Mesothelial cell of epicardium (in vitro differentiated cells): ENCODE results near the gene GGCT. TPM values are rescaled to one million over a fixed set of nuclear protein-coding genes. Genes with fewer than 3 reads are reported as not detected.
"Not testable (repeated sequence)": the region's sequence is repeated elsewhere in the genome, so short reads cannot be mapped to it uniquely, and the experiment has no call there.

Source experiments
- DNase-seq, 2 experiments: peaks; one replicate each; pipeline ENCODE4 v3.0.0; 2021; ENCODE audit warnings: low spot score in 2 of 2; ENCODE audit not compliant: unreplicated experiment in 2 of 2
- H3K27ac Mint-ChIP-seq: 2 replicates; pipeline ENCODE4 v1.8.0; 2021; ENCODE audit warnings: mixed read lengths
- H3K27me3 Mint-ChIP-seq: 2 replicates; pipeline ENCODE4 v1.8.0; 2021; ENCODE audit warnings: low read depth, mixed read lengths
- H3K36me3 Mint-ChIP-seq: 2 replicates; pipeline ENCODE4 v1.8.0; 2021; ENCODE audit warnings: mixed read lengths
- H3K4me1 Mint-ChIP-seq: 2 replicates; pipeline ENCODE4 v1.8.0; 2021; ENCODE audit warnings: mixed read lengths
- H3K4me3 Mint-ChIP-seq: 2 replicates; pipeline ENCODE4 v1.8.0; 2021; ENCODE audit warnings: mild to moderate bottlenecking, moderate library complexity, mixed read lengths
- H3K9me3 Mint-ChIP-seq: 2 replicates; pipeline ENCODE4 v1.8.0; 2021; ENCODE audit warnings: mixed read lengths
- total RNA-seq: library from RNA; stranded (reverse); gene quantifications from 3 replicates; pipeline ENCODE4 v1.2.1, GENCODE V29; 2021
- TF ChIP-seq, protein P1 (sequence below): fragments of 200-600 bp; sonication (generic); IDR thresholded peaks from one replicate; pipeline ENCODE4 v1.5.0; 2021; ENCODE audit warnings: antibody characterized with exemption; ENCODE audit not compliant: unreplicated experiment

GGCT gene
- total RNA-seq, 1 donor from 2014 or later = 36.6 TPM

DNA sequence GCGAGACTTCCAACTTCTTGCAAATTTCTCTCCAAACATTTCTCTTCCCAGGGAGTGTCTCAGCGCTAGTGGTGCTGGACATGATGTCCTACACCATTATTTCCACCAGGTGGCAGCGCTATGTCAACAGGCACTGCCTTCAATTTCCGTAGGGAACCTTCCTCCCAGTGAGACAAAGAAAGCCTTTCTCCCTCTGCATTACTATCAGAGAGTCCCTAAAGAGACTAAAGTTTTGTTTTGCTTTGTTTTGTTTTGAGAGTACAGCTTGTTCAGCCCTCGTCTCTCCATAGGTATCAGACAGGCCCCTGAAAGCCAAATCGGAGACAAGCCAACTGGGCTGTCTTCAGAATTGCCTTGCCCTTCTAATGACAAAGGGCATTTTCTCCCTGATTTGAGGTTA, 44.2 kb upstream of the GGCT start:
- Mint-ChIP-seq H3K4me1 (peaks cover 58% of the 10 kb centered on the region), H3K36me3 (peaks cover 10% of the 10 kb centered on the region), H3K27ac (peak overlapping the region; percentile 80), H3K27me3 (no peaks in the 10 kb centered on the region), H3K4me3 (no peak overlapping the region), H3K9me3 (peaks cover 3% of the 10 kb centered on the region)
- TF ChIP-seq, protein P1, sequence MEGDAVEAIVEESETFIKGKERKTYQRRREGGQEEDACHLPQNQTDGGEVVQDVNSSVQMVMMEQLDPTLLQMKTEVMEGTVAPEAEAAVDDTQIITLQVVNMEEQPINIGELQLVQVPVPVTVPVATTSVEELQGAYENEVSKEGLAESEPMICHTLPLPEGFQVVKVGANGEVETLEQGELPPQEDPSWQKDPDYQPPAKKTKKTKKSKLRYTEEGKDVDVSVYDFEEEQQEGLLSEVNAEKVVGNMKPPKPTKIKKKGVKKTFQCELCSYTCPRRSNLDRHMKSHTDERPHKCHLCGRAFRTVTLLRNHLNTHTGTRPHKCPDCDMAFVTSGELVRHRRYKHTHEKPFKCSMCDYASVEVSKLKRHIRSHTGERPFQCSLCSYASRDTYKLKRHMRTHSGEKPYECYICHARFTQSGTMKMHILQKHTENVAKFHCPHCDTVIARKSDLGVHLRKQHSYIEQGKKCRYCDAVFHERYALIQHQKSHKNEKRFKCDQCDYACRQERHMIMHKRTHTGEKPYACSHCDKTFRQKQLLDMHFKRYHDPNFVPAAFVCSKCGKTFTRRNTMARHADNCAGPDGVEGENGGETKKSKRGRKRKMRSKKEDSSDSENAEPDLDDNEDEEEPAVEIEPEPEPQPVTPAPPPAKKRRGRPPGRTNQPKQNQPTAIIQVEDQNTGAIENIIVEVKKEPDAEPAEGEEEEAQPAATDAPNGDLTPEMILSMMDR = peak; percentile 91
- DNase-seq = peak in 1 of 2 experiments; percentile 75

DNA sequence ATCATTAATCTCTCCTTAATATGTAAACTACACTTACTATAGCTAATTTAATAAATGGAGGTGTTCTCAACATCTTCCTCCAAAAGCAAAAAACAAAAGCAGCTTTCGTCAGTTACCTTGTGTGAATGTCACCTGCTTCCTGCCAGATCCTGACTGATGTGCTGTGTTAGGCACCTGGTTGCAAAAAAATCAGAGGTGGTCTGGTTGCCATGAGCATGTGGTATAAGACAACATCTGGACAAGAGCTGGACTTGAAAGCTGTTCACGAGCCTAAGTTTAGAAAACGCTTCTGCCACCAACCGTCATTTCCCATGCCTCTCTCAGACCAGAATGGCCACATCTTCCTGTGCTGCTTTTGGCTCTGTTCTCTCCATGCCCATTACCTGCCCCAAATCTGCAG, 42.0 kb upstream of the GGCT start:
- H3K27me3 Mint-ChIP-seq = no peaks in the 10 kb centered on the region
- H3K4me1 Mint-ChIP-seq = peaks cover 60% of the 10 kb centered on the region
- peaks cover 15% of the 10 kb centered on the region for H3K36me3 Mint-ChIP-seq
- peak overlapping the region; percentile 56 for H3K27ac Mint-ChIP-seq
- H3K4me3 Mint-ChIP-seq = no peak overlapping the region
- TF ChIP-seq, protein P1 = no peak
- no peak for DNase-seq
- no peaks in the 10 kb centered on the region for H3K9me3 Mint-ChIP-seq

DNA sequence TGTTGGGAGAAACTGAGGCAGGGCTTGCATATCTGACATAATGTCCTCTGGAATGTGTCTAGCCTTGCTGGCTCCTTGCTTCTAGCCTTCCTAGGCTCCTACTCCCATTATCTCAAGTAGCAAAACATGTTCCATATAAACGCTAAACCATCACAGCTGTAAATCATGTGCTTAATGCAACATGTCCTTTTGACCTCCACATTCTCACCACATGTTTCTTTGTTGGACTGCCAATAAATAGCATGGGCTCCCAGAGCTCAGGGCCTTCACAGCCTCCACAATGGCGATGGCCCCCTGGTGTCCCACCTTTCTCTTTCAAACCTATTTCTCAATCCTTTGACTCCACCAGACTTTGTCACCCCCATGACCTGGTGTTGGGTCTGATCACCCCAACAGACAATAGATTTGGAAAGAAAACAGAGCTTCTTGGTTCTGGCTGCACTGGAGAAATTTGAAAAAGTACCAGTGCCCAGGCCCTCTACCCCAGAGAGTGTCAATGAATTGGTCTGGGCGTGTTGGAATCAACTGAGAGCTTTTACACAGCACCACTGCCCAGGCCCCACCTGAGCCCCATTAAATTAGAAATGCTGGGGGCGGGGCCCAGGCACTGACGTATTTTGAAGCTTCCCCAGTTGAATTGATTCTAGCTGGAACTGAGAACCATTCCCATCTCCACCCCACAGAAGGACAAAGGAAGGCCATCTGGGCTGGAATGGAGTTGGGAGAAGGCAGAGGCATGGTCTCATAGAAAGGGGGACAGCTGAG, 41.3 kb upstream of the GGCT start:
- Mint-ChIP-seq H3K4me1 (peaks cover 56% of the 10 kb centered on the region), H3K36me3 (peaks cover 15% of the 10 kb centered on the region), H3K27ac (peak overlapping the region; percentile 55), H3K9me3 (no peaks in the 10 kb centered on the region), H3K4me3 (no peak overlapping the region), H3K27me3 (no peaks in the 10 kb centered on the region)
- no peak for DNase-seq
- TF ChIP-seq, protein P1 = no peak

DNA sequence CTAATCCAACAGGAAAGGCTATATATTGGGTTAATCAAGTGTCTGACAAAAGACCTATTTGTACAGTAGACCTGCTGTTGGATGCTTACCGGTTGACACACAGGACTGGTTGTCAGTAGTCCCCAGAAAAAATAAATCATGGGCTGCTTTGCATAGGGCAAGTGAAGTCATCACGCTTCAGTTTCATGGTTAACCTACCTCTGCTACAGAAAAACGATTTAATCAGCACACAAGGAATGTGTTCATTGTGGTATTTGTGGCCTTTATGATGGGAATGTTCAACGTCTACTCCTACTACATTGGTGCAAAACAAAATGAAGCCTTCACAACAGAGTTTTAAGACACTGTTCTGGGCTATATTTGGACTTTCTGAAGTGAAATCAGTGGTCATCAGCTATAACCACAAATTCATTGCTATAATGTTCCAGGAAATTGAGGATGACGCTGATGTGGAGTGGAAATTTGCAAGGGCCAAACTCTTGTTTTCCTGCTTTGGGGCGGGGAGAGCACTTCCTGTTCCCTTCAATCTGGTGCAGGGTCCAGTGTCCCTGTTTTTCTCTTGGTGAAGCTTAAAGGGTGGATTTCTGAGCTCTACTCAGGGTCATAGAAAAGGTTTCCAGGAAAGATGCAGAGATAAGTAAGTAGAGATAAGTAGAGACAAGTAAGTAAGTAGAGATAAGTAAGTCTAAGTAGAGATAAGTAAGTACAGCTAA, 39.3 kb upstream of the GGCT start:
- no peak for DNase-seq

DNA sequence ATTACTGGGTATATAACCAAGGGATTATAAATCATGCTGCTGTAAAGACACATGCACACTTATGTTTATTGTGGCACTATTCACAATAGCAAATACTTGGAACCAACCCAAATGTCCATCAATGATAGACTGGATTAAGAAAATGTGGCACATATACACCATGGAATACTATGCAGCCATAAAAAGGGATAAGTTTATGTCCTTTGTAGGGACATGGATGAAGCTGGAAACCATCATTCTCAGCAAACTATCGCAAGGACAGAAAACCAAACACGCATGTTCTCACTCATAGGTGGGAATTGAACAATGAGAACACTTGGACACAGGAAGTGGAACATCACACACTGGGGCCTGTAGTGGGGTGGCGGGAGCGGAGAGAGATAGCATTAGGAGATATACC, 38.5 kb upstream of the GGCT start:
- Mint-ChIP-seq H3K9me3 (peaks cover 18% of the 10 kb centered on the region), H3K4me1 (peaks cover 33% of the 10 kb centered on the region), H3K36me3 (peaks cover 38% of the 10 kb centered on the region)
- not testable (repeated sequence) for H3K27me3 Mint-ChIP-seq, H3K27ac Mint-ChIP-seq, H3K4me3 Mint-ChIP-seq, DNase-seq

More for the DNA sequence above, 39.3 kb upstream of the GGCT start:
- Mint-ChIP-seq H3K36me3 (peaks cover 30% of the 10 kb centered on the region), H3K27me3 (no peaks in the 10 kb centered on the region), H3K4me3 (no peak overlapping the region), H3K9me3 (peaks cover 12% of the 10 kb centered on the region), H3K4me1 (peaks cover 37% of the 10 kb centered on the region), H3K27ac (peak overlapping the region; percentile 55)
- TF ChIP-seq, protein P1 = no peak

DNA sequence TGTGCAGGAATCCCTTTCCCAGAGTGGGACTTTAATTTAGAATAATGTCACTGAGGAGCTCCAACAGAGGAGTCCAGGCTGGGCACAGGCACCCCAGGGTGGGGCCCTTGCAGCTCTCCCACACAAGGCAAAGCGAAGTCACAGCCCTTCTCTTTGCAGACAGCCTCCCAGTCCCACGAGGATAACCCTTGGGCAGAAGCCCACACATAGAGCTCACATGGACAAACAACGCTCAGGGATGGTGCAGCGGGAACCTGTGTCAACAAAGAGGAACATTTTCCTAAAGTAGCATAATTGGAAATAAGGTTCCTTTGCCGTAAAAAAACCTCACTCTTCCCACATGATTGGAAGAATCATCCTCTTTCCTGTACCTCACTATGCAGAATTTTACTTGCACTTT, 29.3 kb upstream of the GGCT start:
- TF ChIP-seq, protein P1 = no peak
- Mint-ChIP-seq H3K27me3 (no peaks in the 10 kb centered on the region), H3K36me3 (peaks cover 20% of the 10 kb centered on the region), H3K9me3 (peaks cover 19% of the 10 kb centered on the region), H3K4me3 (no peak overlapping the region), H3K27ac (no peak overlapping the region), H3K4me1 (no peaks in the 10 kb centered on the region)
- DNase-seq = no peak
